ENCODE data around the gene NCKAP1.

The NCKAP1 gene

GRCh38 chr2:182866461-182867406 lies 171.5 kb downstream of the NCKAP1 start, which contains the start of gene FRZB:
Gene FRZB, minus strand, starts transcription at chr2:182866637. Its CDS starts 85 bp downstream, at chr2:182866552.
- H3K27ac ChIP-seq (replicated peaks; ENCODE audit: low read length): peak within 1 kb of the TSS; percentile 93

DNA sequence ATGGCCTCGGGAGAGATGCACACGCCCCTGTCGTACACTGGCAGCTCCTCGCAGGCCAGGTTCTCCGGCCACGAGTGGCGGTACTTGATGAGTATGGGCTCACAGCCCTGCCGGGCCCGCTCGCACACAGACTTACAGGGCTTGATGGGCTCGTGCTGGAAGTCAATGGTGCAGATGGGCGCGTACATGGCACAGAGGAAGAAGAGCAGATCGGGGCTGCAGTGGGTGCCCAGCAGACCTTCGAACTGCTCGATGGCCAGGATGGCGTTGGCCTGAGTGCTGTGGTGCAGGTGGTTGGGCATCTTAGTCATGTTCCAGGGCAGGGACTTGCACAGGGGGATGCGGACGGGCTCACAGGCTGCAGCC lies 172.2 kb downstream of the NCKAP1 start:
- no peaks in the 10 kb centered on the region for H3K36me3 ChIP-seq (replicated peaks in 1 of 2; ENCODE audit: control insufficient read depth in 2 of 2, insufficient read depth in 2 of 2, low read length in 2 of 2)
- H2BK15ac ChIP-seq (ENCODE audit: low read length): peak overlapping the region; percentile 96
- peaks cover 0 to 16% (median 0%) of the 10 kb centered on the region in 3 experiments for H3K27me3 ChIP-seq (ENCODE audit: control insufficient read depth in 3 of 3, insufficient read depth in 3 of 3, low read depth in 1 of 3, low read length in 3 of 3)
- no peaks in the 10 kb centered on the region for H3K9me3 ChIP-seq (replicated peaks in 1 of 2; ENCODE audit: control insufficient read depth in 2 of 2, insufficient read depth in 1 of 2, low read depth in 1 of 2, low read length in 2 of 2)
- peaks cover 7 to 15% of the 10 kb centered on the region in 2 donors for H3K4me1 ChIP-seq (ENCODE audit: control insufficient read depth in 2 of 2, insufficient read depth in 1 of 2, low read depth in 1 of 2, low read length in 2 of 2)
- peak overlapping the region; percentile 99 for H3K14ac ChIP-seq (ENCODE audit: low read length)
- peak overlapping the region; percentile 87 for H2AFZ ChIP-seq (ENCODE audit: low read length)
- peak overlapping the region; percentile 80 for H2BK12ac ChIP-seq (ENCODE audit: low read length)
- peak overlapping the region; percentile 99 for H3K9ac ChIP-seq (ENCODE audit: low read depth, low read length, poor library complexity)
- H3K4me3 ChIP-seq (ENCODE audit: low read length in 2 of 2): peak overlapping the region; percentile 42 to 85
- DNase-seq (ENCODE audit: low spot score): no peak
- H3K27ac ChIP-seq (replicated peaks; ENCODE audit: low read length): peak overlapping the region; percentile 93
- peak overlapping the region; percentile 92 for H3K23ac ChIP-seq (ENCODE audit: low read depth, low read length, poor library complexity)
- H4K8ac ChIP-seq (ENCODE audit: low read depth, low read length): no peak overlapping the region
- H3K18ac ChIP-seq (ENCODE audit: low read length): peak overlapping the region; percentile 86
- no CpG with 5 or more reads among the region's 19 CpGs for WGBS, 2 donors (ENCODE audit: extremely low coverage in 2 of 2, insufficient read length in 2 of 2, insufficient replicate concordance in 1 of 2)
- H3K79me1 ChIP-seq (ENCODE audit: low read depth, low read length): peaks cover 4% of the 10 kb centered on the region
- H3K4ac ChIP-seq (ENCODE audit: low read length): peak overlapping the region; percentile 77
- no peak overlapping the region for H2BK120ac ChIP-seq (ENCODE audit: low read depth, low read length)
- H2AK5ac ChIP-seq (ENCODE audit: low read depth, low read length): peak overlapping the region; percentile 77
- peak overlapping the region; percentile 81 for H3K4me2 ChIP-seq (ENCODE audit: insufficient read depth, low read length, poor library complexity, severe bottlenecking)
- peak overlapping the region; percentile 95 for H2BK5ac ChIP-seq (ENCODE audit: low read length)
- H4K91ac ChIP-seq (ENCODE audit: low read depth, low read length, poor library complexity): peak overlapping the region; percentile 41

More at GRCh38 chr2:182866461-182867406, 171.5 kb downstream of the NCKAP1 start, which contains the start of gene FRZB:
- peak within 1 kb of the TSS; percentile 77 for H3K4ac ChIP-seq (ENCODE audit: low read length)
- H3K9me3 ChIP-seq (replicated peaks in 1 of 2; ENCODE audit: control insufficient read depth in 2 of 2, insufficient read depth in 1 of 2, low read depth in 1 of 2, low read length in 2 of 2): no peaks in the 10 kb centered on the region
- peaks cover 4% of the 10 kb centered on the region for H3K79me1 ChIP-seq (ENCODE audit: low read depth, low read length)
- H3K18ac ChIP-seq (ENCODE audit: low read length): peak within 1 kb of the TSS; percentile 98
- no peaks in the 10 kb centered on the region for H3K36me3 ChIP-seq (replicated peaks in 1 of 2; ENCODE audit: control insufficient read depth in 2 of 2, insufficient read depth in 2 of 2, low read length in 2 of 2)
- H3K9ac ChIP-seq (ENCODE audit: low read depth, low read length, poor library complexity): peak within 1 kb of the TSS; percentile 99
- H4K91ac ChIP-seq (ENCODE audit: low read depth, low read length, poor library complexity): peak within 1 kb of the TSS; percentile 41
- H2AFZ ChIP-seq (ENCODE audit: low read length): peak within 1 kb of the TSS; percentile 87
- peak within 1 kb of the TSS; percentile 90 for H2BK120ac ChIP-seq (ENCODE audit: low read depth, low read length)
- DNase-seq (ENCODE audit: low spot score): peak; percentile 82
- peak within 1 kb of the TSS; percentile 81 for H3K4me2 ChIP-seq (ENCODE audit: insufficient read depth, low read length, poor library complexity, severe bottlenecking)
- peak within 1 kb of the TSS; percentile 96 for H2BK15ac ChIP-seq (ENCODE audit: low read length)
- peak within 1 kb of the TSS; percentile 99 for H3K14ac ChIP-seq (ENCODE audit: low read length)
- H3K4me3 ChIP-seq (ENCODE audit: low read length in 2 of 2): peak within 1 kb of the TSS; percentile 42 to 85
- H2BK5ac ChIP-seq (ENCODE audit: low read length): peak within 1 kb of the TSS; percentile 98
- WGBS, 2 donors (ENCODE audit: extremely low coverage in 2 of 2, insufficient read length in 2 of 2, insufficient replicate concordance in 1 of 2): no CpG with 5 or more reads among the region's 57 CpGs
- peak within 1 kb of the TSS; percentile 77 for H2AK5ac ChIP-seq (ENCODE audit: low read depth, low read length)
- peaks cover 0 to 16% (median 0%) of the 10 kb centered on the region in 3 experiments for H3K27me3 ChIP-seq (ENCODE audit: control insufficient read depth in 3 of 3, insufficient read depth in 3 of 3, low read depth in 1 of 3, low read length in 3 of 3)
- H4K8ac ChIP-seq (ENCODE audit: low read depth, low read length): no peak within 1 kb of the TSS
- peaks cover 7 to 15% of the 10 kb centered on the region in 2 donors for H3K4me1 ChIP-seq (ENCODE audit: control insufficient read depth in 2 of 2, insufficient read depth in 1 of 2, low read depth in 1 of 2, low read length in 2 of 2)
- peak within 1 kb of the TSS; percentile 80 for H2BK12ac ChIP-seq (ENCODE audit: low read length)
- H3K23ac ChIP-seq (ENCODE audit: low read depth, low read length, poor library complexity): peak within 1 kb of the TSS; percentile 92

- Histone ChIP-seq H4K91ac (ENCODE audit: low read depth, low read length, poor library complexity) (no peak overlapping the region), H3K9ac (ENCODE audit: low read depth, low read length, poor library complexity) (no peak overlapping the region), H3K4ac (ENCODE audit: low read length) (no peak overlapping the region), H3K27me3 (ENCODE audit: control insufficient read depth in 3 of 3, insufficient read depth in 3 of 3, low read depth in 1 of 3, low read length in 3 of 3) (peaks cover 0 to 16% (median 0%) of the 10 kb centered on the region in 3 experiments), H2BK5ac (ENCODE audit: low read length) (no peak overlapping the region), H3K23ac (ENCODE audit: low read depth, low read length, poor library complexity) (no peak overlapping the region), H3K18ac (ENCODE audit: low read length) (no peak overlapping the region), H3K14ac (ENCODE audit: low read length) (no peak overlapping the region), H3K9me3 (replicated peaks in 1 of 2; ENCODE audit: control insufficient read depth in 2 of 2, insufficient read depth in 1 of 2, low read depth in 1 of 2, low read length in 2 of 2) (no peaks in the 10 kb centered on the region), H2AFZ (ENCODE audit: low read length) (no peak overlapping the region), H3K4me3 (ENCODE audit: low read length in 2 of 2) (peak overlapping the region in 1 of 2 donors; percentile 85), H3K79me1 (ENCODE audit: low read depth, low read length) (peaks cover 4% of the 10 kb centered on the region), H4K8ac (ENCODE audit: low read depth, low read length) (no peak overlapping the region), H3K4me2 (ENCODE audit: insufficient read depth, low read length, poor library complexity, severe bottlenecking) (peak overlapping the region; percentile 38), H2AK5ac (ENCODE audit: low read depth, low read length) (no peak overlapping the region), H2BK120ac (ENCODE audit: low read depth, low read length) (no peak overlapping the region), H3K36me3 (replicated peaks in 1 of 2; ENCODE audit: control insufficient read depth in 2 of 2, insufficient read depth in 2 of 2, low read length in 2 of 2) (no peaks in the 10 kb centered on the region), H2BK15ac (ENCODE audit: low read length) (no peak overlapping the region), H3K27ac (replicated peaks; ENCODE audit: low read length) (no peak overlapping the region), H2BK12ac (ENCODE audit: low read length) (no peak overlapping the region), H3K4me1 (ENCODE audit: control insufficient read depth in 2 of 2, insufficient read depth in 1 of 2, low read depth in 1 of 2, low read length in 2 of 2) (peaks cover 9 to 15% of the 10 kb centered on the region in 2 donors)
- no CpG with 5 or more reads among the region's 4 CpGs for WGBS, 2 donors (ENCODE audit: extremely low coverage in 2 of 2, insufficient read length in 2 of 2, insufficient replicate concordance in 1 of 2)
- DNase-seq (ENCODE audit: low spot score): no peak
These were observed 173.2 kb downstream of the NCKAP1 start for GRCh38 chr2:182864949-182865570.

GRCh38 chr2:182863642-182864041 lies 174.6 kb downstream of the NCKAP1 start:
- H3K23ac ChIP-seq (ENCODE audit: low read depth, low read length, poor library complexity): no peak overlapping the region
- H3K18ac ChIP-seq (ENCODE audit: low read length): no peak overlapping the region
- no peak overlapping the region for H2BK5ac ChIP-seq (ENCODE audit: low read length)
- H4K8ac ChIP-seq (ENCODE audit: low read depth, low read length): no peak overlapping the region
- H3K36me3 ChIP-seq (replicated peaks in 1 of 2; ENCODE audit: control insufficient read depth in 2 of 2, insufficient read depth in 2 of 2, low read length in 2 of 2): no peaks in the 10 kb centered on the region
- H2BK120ac ChIP-seq (ENCODE audit: low read depth, low read length): no peak overlapping the region
- H3K79me1 ChIP-seq (ENCODE audit: low read depth, low read length): peaks cover 4% of the 10 kb centered on the region
- H3K27me3 ChIP-seq (ENCODE audit: control insufficient read depth in 3 of 3, insufficient read depth in 3 of 3, low read depth in 1 of 3, low read length in 3 of 3): peaks cover 0 to 16% (median 0%) of the 10 kb centered on the region in 3 experiments
- no peak overlapping the region for H2AFZ ChIP-seq (ENCODE audit: low read length)
- H2BK12ac ChIP-seq (ENCODE audit: low read length): no peak overlapping the region
- H2BK15ac ChIP-seq (ENCODE audit: low read length): no peak overlapping the region
- no peak overlapping the region for H3K4ac ChIP-seq (ENCODE audit: low read length)
- H3K9ac ChIP-seq (ENCODE audit: low read depth, low read length, poor library complexity): no peak overlapping the region
- H3K9me3 ChIP-seq (replicated peaks in 1 of 2; ENCODE audit: control insufficient read depth in 2 of 2, insufficient read depth in 1 of 2, low read depth in 1 of 2, low read length in 2 of 2): no peaks in the 10 kb centered on the region
- H3K4me2 ChIP-seq (ENCODE audit: insufficient read depth, low read length, poor library complexity, severe bottlenecking): peak overlapping the region; percentile 51
- H3K14ac ChIP-seq (ENCODE audit: low read length): no peak overlapping the region
- no peak for DNase-seq (ENCODE audit: low spot score)
- H3K4me1 ChIP-seq (ENCODE audit: control insufficient read depth in 2 of 2, insufficient read depth in 1 of 2, low read depth in 1 of 2, low read length in 2 of 2): peaks cover 7 to 14% of the 10 kb centered on the region in 2 donors
- H4K91ac ChIP-seq (ENCODE audit: low read depth, low read length, poor library complexity): no peak overlapping the region
- H2AK5ac ChIP-seq (ENCODE audit: low read depth, low read length): no peak overlapping the region
- H3K27ac ChIP-seq (replicated peaks; ENCODE audit: low read length): no peak overlapping the region
- H3K4me3 ChIP-seq (ENCODE audit: low read length in 2 of 2): no peak overlapping the region
